Activated CD8-positive, alpha-beta T cell treated with anti-CD3 and anti-CD28 coated beads for 36 hours (primary cell): Measurements from ENCODE around the gene PRDM11. TPM values are rescaled to one million over a fixed set of nuclear protein-coding genes. Genes with fewer than 3 reads are reported as not detected.

Source experiments
- ATAC-seq: fragments of 200-7000 bp; cut with Tn5 transposase; one replicate; pipeline ENCODE4 v1.10.0; 2021; ENCODE audit warnings: mild to moderate bottlenecking, moderate library complexity
- CTCF ChIA-PET: fragments of 350-600 bp; sonication (Branson Sonifier 250); formaldehyde crosslinking; loops from one replicate; lab custom pipeline; 2021; ENCODE audit warnings: antibody characterized with exemption; lab: Charles Lee
- POLR2A ChIA-PET: fragments of 350-600 bp; sonication (Branson Sonifier 250); formaldehyde crosslinking; loops from one replicate; lab custom pipeline; 2021; ENCODE audit warnings: antibody characterized with exemption; lab: Charles Lee
- DNase-seq: peaks from one replicate; pipeline ENCODE4 v3.0.0-alpha.2; 2020
- H3K27ac Mint-ChIP-seq: one replicate; pipeline ENCODE4 v1.8.0; 2021; ENCODE audit warnings: mild to moderate bottlenecking, mixed read lengths
- H3K27me3 Mint-ChIP-seq: one replicate; pipeline ENCODE4 v1.8.0; 2021; ENCODE audit warnings: mixed read lengths
- H3K36me3 Mint-ChIP-seq: one replicate; pipeline ENCODE4 v1.8.0; 2021; ENCODE audit warnings: low read depth, mixed read lengths
- H3K4me1 Mint-ChIP-seq: one replicate; pipeline ENCODE4 v1.8.0; 2021; ENCODE audit warnings: low read depth, mixed read lengths
- H3K4me3 Mint-ChIP-seq: one replicate; pipeline ENCODE4 v1.8.0; 2021; ENCODE audit warnings: mild to moderate bottlenecking, moderate library complexity, mixed read lengths
- H3K9me3 Mint-ChIP-seq: one replicate; pipeline ENCODE4 v1.8.0; 2021; ENCODE audit warnings: mixed read lengths
- intact Hi-C: fragments of 100-400 bp; cut with micrococcal nuclease; formaldehyde crosslinking; loops from one replicate; pipeline ENCODE4 v1.10.0; 2022
- total RNA-seq, 2 experiments: library from RNA; stranded (reverse); gene quantifications; one replicate each; pipeline ENCODE4 v1.2.3, GENCODE V29; 2021
- TF ChIP-seq, protein P1 (sequence below): fragments of 200-600 bp; IDR thresholded peaks from one replicate; pipeline ENCODE4 v1.8.0; 2022; ENCODE audit warnings: antibody characterized with exemption, mild to moderate bottlenecking

The PRDM11 gene
- total RNA-seq, 2 experiments from 2014 or later, result 2.6 to 3.5 TPM

DNA sequence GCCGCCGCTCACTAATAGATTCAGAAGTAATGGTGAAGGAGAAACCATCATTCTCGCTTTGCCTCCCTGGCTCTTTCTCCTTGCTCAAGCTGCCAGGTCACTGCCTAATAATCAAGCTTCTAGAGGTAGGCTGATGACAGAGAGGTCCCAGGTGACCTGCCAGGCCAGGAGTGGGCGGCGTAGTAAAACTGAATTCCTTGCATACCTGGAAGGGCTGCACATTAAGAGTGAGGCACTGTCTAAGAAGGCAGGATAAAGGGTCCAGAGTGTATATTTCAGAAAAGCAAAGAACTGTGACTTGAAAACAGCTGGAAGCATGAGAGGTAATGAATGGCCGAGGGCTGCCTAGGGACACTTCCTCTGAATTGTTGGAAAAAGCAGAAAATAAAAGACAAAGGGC lies 135.6 kb downstream of the PRDM11 start:
- intact Hi-C loops, result no loop called here
- no peak for DNase-seq
- TF ChIP-seq, protein P1, sequence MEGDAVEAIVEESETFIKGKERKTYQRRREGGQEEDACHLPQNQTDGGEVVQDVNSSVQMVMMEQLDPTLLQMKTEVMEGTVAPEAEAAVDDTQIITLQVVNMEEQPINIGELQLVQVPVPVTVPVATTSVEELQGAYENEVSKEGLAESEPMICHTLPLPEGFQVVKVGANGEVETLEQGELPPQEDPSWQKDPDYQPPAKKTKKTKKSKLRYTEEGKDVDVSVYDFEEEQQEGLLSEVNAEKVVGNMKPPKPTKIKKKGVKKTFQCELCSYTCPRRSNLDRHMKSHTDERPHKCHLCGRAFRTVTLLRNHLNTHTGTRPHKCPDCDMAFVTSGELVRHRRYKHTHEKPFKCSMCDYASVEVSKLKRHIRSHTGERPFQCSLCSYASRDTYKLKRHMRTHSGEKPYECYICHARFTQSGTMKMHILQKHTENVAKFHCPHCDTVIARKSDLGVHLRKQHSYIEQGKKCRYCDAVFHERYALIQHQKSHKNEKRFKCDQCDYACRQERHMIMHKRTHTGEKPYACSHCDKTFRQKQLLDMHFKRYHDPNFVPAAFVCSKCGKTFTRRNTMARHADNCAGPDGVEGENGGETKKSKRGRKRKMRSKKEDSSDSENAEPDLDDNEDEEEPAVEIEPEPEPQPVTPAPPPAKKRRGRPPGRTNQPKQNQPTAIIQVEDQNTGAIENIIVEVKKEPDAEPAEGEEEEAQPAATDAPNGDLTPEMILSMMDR, result no peak
- Mint-ChIP-seq H3K27ac (no peak overlapping the region), H3K27me3 (peaks cover 36% of the 10 kb centered on the region), H3K4me1 (no peaks in the 10 kb centered on the region), H3K4me3 (no peak overlapping the region), H3K9me3 (peaks cover 2% of the 10 kb centered on the region), H3K36me3 (no peaks in the 10 kb centered on the region)
- no peak for ATAC-seq
- ChIA-PET CTCF (interaction anchor here (1.7 to 2.1 kb wide), 2 partner anchors 10 to 172 kb away, joined by 6 to 8 read pairs; no protein-coding TSS in a partner anchor), POLR2A (interaction anchor here (0.6 kb wide), 1 partner anchor 344 kb away, joined by 3 read pairs; no protein-coding TSS in a partner anchor)

Other genes with a start within 250 kb of the PRDM11 start
- gene TP53I11, start 195.8 kb upstream of the PRDM11 start, total RNA-seq, result 10 to 100 TPM; 15.2 to 17.5 TPM
- gene SYT13, start 139.7 kb downstream of the PRDM11 start, total RNA-seq, result not detected